Measurements from ENCODE around the gene GTPBP6. TPM values are rescaled to one million over a fixed set of nuclear protein-coding genes. Genes with fewer than 3 reads are reported as not detected.
"Not testable (repeated sequence)": the region's sequence is repeated elsewhere in the genome, so short reads cannot be mapped to it uniquely, and the experiment has no call there.

GTPBP6 gene
- total RNA-seq, 1 donor = 28.8 TPM

GRCh38 chrX:262381-262909 lies 56.2 kb downstream of the GTPBP6 start:
- DNase-seq (ENCODE audit: low read depth) = no peak
- no peak overlapping the region for H3K4me3 ChIP-seq (ENCODE audit: low read depth, low read length)
- TF ChIP-seq, protein P1, sequence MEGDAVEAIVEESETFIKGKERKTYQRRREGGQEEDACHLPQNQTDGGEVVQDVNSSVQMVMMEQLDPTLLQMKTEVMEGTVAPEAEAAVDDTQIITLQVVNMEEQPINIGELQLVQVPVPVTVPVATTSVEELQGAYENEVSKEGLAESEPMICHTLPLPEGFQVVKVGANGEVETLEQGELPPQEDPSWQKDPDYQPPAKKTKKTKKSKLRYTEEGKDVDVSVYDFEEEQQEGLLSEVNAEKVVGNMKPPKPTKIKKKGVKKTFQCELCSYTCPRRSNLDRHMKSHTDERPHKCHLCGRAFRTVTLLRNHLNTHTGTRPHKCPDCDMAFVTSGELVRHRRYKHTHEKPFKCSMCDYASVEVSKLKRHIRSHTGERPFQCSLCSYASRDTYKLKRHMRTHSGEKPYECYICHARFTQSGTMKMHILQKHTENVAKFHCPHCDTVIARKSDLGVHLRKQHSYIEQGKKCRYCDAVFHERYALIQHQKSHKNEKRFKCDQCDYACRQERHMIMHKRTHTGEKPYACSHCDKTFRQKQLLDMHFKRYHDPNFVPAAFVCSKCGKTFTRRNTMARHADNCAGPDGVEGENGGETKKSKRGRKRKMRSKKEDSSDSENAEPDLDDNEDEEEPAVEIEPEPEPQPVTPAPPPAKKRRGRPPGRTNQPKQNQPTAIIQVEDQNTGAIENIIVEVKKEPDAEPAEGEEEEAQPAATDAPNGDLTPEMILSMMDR (IDR thresholded peaks at IDR 0.05; ENCODE audit: insufficient read depth, low read length) = no peak

DNA sequence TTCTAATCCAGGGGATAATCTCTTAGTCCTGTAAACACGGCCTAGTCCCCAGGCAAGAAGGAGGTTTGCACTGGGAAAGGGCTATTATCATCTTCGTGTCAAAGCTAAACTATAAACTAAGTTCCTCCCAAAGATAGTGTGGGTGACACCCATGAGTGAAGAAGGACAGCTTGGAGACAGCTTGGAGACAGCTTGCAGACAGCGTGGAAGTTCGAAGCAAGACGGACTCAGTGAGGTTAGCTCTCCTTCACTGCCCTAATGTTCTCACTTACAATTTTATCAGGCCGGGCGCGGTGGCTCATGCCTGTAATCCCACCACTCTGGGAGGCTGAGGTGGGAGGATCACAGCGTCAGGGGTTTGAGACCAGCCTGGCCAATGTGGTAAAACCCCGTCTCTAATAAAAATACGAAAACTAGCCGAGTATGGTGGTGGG lies 56.7 kb downstream of the GTPBP6 start:
- no peak overlapping the region for H3K4me3 ChIP-seq (ENCODE audit: low read depth, low read length)
- no peak for DNase-seq (ENCODE audit: low read depth)
- TF ChIP-seq, protein P1 (IDR thresholded peaks at IDR 0.05; ENCODE audit: insufficient read depth, low read length) = no peak

GRCh38 chrX:261167-261918 lies 57.3 kb downstream of the GTPBP6 start:
- H3K4me3 ChIP-seq (ENCODE audit: low read depth, low read length) = no peak overlapping the region
- DNase-seq (ENCODE audit: low read depth) = peak; percentile 80

DNA sequence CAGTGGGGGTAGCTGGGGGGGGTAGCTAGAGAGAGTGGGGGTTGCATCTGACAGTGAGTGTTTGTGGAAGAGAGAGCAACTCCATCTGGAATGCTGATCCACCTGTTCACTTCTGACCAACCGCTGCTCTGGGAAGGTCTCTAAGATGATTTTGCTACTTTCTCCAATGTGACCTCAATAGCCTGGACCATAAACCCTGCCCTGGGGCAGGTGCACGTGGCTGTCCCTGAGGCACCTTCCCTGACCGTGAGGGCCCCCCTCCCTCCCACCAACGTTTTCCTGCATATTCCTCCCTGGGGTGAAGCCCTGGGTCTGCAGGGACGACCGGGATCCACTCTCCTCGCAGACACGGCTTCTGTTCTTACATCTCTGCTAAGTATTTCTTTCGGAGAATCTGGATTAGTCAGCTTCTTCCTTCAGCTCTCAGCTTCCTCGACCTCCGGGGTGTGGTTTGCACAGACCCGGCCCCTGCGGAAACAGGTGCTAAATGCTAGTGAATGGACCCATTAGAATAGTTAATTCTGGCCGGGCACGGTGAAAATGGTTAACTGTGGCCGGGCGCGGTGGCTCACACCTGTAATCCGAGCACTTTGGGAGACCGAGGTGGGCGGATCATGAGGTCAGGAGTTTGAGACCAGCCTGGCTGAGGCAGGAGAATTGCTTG lies 58.8 kb downstream of the GTPBP6 start:
- no peak overlapping the region for H3K4me3 ChIP-seq (ENCODE audit: low read depth, low read length)
- TF ChIP-seq, protein P1 (IDR thresholded peaks at IDR 0.05; ENCODE audit: insufficient read depth, low read length) = no peak
- DNase-seq (ENCODE audit: low read depth) = no peak

More at GRCh38 chrX:261167-261918, 57.3 kb downstream of the GTPBP6 start:
- TF ChIP-seq, protein P1 (IDR thresholded peaks at IDR 0.05; ENCODE audit: insufficient read depth, low read length) = no peak

DNA sequence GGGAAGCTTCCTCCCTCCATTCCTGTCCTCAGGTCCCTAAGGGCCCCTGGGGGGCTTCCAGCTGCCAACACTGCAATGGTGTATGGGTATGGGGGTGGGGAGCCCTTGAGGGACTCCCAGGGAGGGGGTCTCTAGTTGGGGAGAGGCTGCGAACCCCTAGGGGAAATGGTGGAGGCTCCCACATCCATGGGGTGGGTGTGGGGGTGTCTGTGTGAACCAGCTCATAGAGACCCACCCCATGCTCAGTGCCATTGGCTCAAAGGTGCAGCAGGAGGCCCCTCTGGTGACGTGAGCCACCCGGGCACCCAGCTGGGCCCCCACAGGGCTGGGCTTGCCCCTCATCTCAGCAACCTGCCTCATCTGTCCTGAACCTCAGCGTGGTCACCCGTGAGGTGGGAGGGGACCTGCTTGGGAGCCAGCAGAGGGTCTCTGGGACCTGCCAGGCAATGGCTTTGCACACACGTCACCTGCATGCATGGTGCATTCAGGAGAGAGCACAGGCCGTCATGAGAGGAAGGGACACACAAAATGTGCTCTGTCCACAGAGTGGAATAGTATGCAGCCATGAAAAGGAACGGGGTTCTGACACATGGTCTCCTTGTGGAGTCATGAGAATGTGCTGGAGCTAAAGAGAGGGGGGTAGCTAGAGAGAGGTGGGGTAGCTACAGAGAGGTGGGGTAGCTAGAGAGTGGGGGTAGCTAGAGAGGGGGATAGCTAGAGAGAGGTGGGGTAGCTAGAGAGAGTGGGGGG lies 60.1 kb downstream of the GTPBP6 start:
- no peak overlapping the region for H3K4me3 ChIP-seq (ENCODE audit: low read depth, low read length)
- TF ChIP-seq, protein P1 (IDR thresholded peaks at IDR 0.05; ENCODE audit: insufficient read depth, low read length) = no peak
- DNase-seq (ENCODE audit: low read depth) = no peak

GRCh38 chrX:257681-258289 lies 60.8 kb downstream of the GTPBP6 start:
- TF ChIP-seq, protein P1 (IDR thresholded peaks at IDR 0.05; ENCODE audit: insufficient read depth, low read length) = no peak
- no peak overlapping the region for H3K4me3 ChIP-seq (ENCODE audit: low read depth, low read length)
- DNase-seq (ENCODE audit: low read depth) = no peak

- not testable (repeated sequence) for H3K4me3 ChIP-seq (ENCODE audit: low read depth, low read length); DNase-seq (ENCODE audit: low read depth)
These were observed 61.5 kb downstream of the GTPBP6 start for GRCh38 chrX:257054-257453.
